ENCODE measurements around the gene SERPINA5. TPM values are rescaled to one million over a fixed set of nuclear protein-coding genes. Genes with fewer than 3 reads are reported as not detected.

Gene SERPINA5
- total RNA-seq, 1 experiment from 2014 or later, result 0.35 TPM

GRCh38 chr14:94543449-94544124 is 37.6 kb upstream of the SERPINA5 start:
- ChIA-PET CTCF (interaction anchor here (0.6 kb wide), 1 partner anchor 868 kb away, joined by 3 read pairs; no protein-coding TSS in a partner anchor), POLR2A (interaction anchor here (1.3 kb wide), 1 partner anchor 11 kb away, joined by 3 read pairs; no protein-coding TSS in a partner anchor)
- intact Hi-C loops (cut with micrococcal nuclease), result no loop called here
- H3K36me3 Mint-ChIP-seq (ENCODE audit: insufficient read depth, unreplicated experiment), result no peaks in the 10 kb centered on the region
- TF ChIP-seq CTCF (IDR thresholded peaks at IDR 0.05; ENCODE audit: unreplicated experiment), result no peak
- H3K4me1 Mint-ChIP-seq (ENCODE audit: insufficient read depth, unreplicated experiment), result peaks cover 9% of the 10 kb centered on the region
- DNase-seq (ENCODE audit: unreplicated experiment), result no peak
- no peak overlapping the region for H3K4me3 Mint-ChIP-seq (ENCODE audit: unreplicated experiment)
- H3K27me3 Mint-ChIP-seq (ENCODE audit: insufficient read depth, unreplicated experiment), result no peaks in the 10 kb centered on the region
- no peaks in the 10 kb centered on the region for H3K9me3 Mint-ChIP-seq (ENCODE audit: unreplicated experiment)
- H3K27ac Mint-ChIP-seq (ENCODE audit: low read depth, unreplicated experiment), result no peak overlapping the region
- BruUV-seq (replicated peaks), result no TSS peak

DNA sequence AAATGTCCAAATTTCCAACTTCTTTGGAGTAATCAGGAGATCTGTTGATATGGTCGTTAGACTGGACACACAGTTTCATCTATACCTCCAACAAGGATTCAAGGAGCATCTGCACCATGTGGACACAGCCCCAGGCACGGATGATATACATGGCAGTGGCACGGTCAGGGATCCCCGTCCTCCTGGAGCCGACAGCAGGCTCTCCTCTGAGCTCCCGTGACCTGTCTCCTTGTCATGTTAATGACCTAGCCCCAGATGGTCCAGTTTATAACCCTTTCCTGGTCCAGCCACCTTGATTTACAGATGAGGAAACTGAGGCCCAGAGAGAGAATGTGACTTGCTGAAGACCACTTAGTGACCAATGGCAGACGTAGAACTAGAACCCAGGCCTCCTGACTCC is 36.5 kb upstream of the SERPINA5 start:
- no peaks in the 10 kb centered on the region for H3K27me3 Mint-ChIP-seq (ENCODE audit: insufficient read depth, unreplicated experiment)
- no TSS peak for BruUV-seq (replicated peaks)
- H3K36me3 Mint-ChIP-seq (ENCODE audit: insufficient read depth, unreplicated experiment), result no peaks in the 10 kb centered on the region
- no peaks in the 10 kb centered on the region for H3K9me3 Mint-ChIP-seq (ENCODE audit: unreplicated experiment)
- no peak overlapping the region for H3K4me3 Mint-ChIP-seq (ENCODE audit: unreplicated experiment)
- CTCF ChIA-PET, result interaction anchor here (0.6 to 1.3 kb wide), 4 partner anchors 11 to 479 kb away, joined by 3 read pairs; no protein-coding TSS in a partner anchor
- no peak overlapping the region for H3K27ac Mint-ChIP-seq (ENCODE audit: low read depth, unreplicated experiment)
- intact Hi-C loops (cut with micrococcal nuclease), result no loop called here
- POLR2A ChIA-PET, result interaction anchor here (0.6 kb wide), 1 partner anchor 55 kb away, joined by 3 read pairs; no protein-coding TSS in a partner anchor
- peaks cover 9% of the 10 kb centered on the region for H3K4me1 Mint-ChIP-seq (ENCODE audit: insufficient read depth, unreplicated experiment)
- no peak for DNase-seq (ENCODE audit: unreplicated experiment)
- TF ChIP-seq CTCF (IDR thresholded peaks at IDR 0.05; ENCODE audit: unreplicated experiment), result no peak

- intact Hi-C loops (cut with micrococcal nuclease), result no loop called here
- no peak overlapping the region for H3K4me3 Mint-ChIP-seq (ENCODE audit: unreplicated experiment)
- H3K36me3 Mint-ChIP-seq (ENCODE audit: insufficient read depth, unreplicated experiment), result no peaks in the 10 kb centered on the region
- H3K27me3 Mint-ChIP-seq (ENCODE audit: insufficient read depth, unreplicated experiment), result no peaks in the 10 kb centered on the region
- no peaks in the 10 kb centered on the region for H3K9me3 Mint-ChIP-seq (ENCODE audit: unreplicated experiment)
- peaks cover 9% of the 10 kb centered on the region for H3K4me1 Mint-ChIP-seq (ENCODE audit: insufficient read depth, unreplicated experiment)
- ChIA-PET POLR2A (interaction anchor here (0.6 kb wide), 1 partner anchor 67 kb away, joined by 4 read pairs; the partner anchor contains the start of gene SERPINA3), CTCF (interaction anchor here (0.6 to 1.3 kb wide), 3 partner anchors 12 to 111 kb away, joined by 3 read pairs; no protein-coding TSS in a partner anchor)
- BruUV-seq (replicated peaks), result no TSS peak
- no peak for DNase-seq (ENCODE audit: unreplicated experiment)
- no peak overlapping the region for H3K27ac Mint-ChIP-seq (ENCODE audit: low read depth, unreplicated experiment)
- no peak for TF ChIP-seq CTCF (IDR thresholded peaks at IDR 0.05; ENCODE audit: unreplicated experiment)
These were observed 35.9 kb upstream of the SERPINA5 start for GRCh38 chr14:94545131-94545841.

DNA sequence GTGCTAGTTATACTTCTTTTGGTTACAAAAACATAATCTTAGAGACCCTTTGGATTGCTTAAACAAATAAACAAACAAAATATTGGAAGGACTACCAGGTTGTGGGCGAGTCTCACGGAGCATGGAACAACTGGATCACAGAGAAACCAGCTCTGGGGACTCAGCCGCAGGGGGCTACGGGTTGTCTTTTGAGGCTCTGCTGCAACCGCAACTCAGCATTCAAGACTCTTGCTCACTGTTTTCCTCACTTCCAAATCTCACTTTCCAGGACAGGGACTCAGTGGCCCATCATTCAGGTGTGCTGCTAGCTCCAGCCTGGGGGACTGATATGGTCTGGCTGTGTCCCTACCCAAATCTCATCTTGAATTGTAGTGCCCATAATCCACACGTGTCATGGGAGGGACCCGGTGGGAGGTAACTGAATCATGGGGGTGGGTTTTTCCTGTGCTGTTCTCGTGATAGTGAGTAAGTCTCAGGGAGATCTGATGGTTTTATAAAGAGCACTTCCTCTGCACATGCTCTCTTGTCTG is 34.0 kb upstream of the SERPINA5 start:
- intact Hi-C loops (cut with micrococcal nuclease), result no loop called here
- Mint-ChIP-seq H3K27ac (ENCODE audit: low read depth, unreplicated experiment) (no peak overlapping the region), H3K27me3 (ENCODE audit: insufficient read depth, unreplicated experiment) (no peaks in the 10 kb centered on the region), H3K36me3 (ENCODE audit: insufficient read depth, unreplicated experiment) (no peaks in the 10 kb centered on the region), H3K9me3 (ENCODE audit: unreplicated experiment) (no peaks in the 10 kb centered on the region), H3K4me1 (ENCODE audit: insufficient read depth, unreplicated experiment) (peaks cover 3% of the 10 kb centered on the region), H3K4me3 (ENCODE audit: unreplicated experiment) (no peak overlapping the region)
- no TSS peak for BruUV-seq (replicated peaks)
- ChIA-PET CTCF (interaction anchor here (0.6 to 4.1 kb wide), 6 partner anchors 15 to 114 kb away, joined by 3 to 31 read pairs (median 3); partner anchors contain the start of gene SERPINA9), POLR2A (no interaction called here)
- DNase-seq (ENCODE audit: unreplicated experiment), result no peak
- TF ChIP-seq CTCF (IDR thresholded peaks at IDR 0.05; ENCODE audit: unreplicated experiment), result no peak
